ENCODE data around the gene TNFRSF14.
"Not testable (repeated sequence)": the region's sequence is repeated elsewhere in the genome, so short reads cannot be mapped to it uniquely, and the experiment has no call there.

The TNFRSF14 gene

DNA sequence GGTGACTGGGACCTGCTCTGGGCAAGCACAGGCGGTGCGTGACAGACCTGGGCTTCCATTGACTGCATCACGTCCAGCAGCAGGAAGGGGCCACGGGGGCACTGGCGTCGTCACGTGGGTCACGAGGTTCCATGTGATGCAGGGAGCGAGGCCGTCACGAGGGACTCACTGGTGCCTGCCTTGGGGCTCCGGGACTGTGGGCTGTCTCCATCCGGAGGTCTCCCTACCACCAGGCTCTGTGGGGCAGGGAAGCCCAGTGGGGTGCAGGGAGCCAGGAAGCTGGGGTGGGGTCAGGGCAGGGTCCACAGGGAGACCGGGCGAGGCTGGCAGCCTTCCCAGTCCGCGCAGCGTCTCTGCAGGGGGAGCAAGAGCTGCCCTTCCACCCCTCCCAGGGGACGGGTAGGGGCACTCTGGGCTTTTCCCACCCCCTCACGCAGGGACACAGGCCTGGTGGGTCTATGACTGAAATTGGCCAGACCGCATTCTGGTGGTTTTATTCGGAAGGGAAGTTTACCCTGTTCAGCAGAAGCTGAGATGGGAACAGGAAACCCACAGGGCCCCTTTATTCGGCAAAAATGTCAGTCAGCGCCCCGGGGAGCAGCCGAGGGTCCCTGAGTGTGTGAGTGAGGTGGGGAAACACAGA lies 416 bp upstream of the TNFRSF14 start:
- peak; percentile 63 to 69 for DNase-seq

DNA sequence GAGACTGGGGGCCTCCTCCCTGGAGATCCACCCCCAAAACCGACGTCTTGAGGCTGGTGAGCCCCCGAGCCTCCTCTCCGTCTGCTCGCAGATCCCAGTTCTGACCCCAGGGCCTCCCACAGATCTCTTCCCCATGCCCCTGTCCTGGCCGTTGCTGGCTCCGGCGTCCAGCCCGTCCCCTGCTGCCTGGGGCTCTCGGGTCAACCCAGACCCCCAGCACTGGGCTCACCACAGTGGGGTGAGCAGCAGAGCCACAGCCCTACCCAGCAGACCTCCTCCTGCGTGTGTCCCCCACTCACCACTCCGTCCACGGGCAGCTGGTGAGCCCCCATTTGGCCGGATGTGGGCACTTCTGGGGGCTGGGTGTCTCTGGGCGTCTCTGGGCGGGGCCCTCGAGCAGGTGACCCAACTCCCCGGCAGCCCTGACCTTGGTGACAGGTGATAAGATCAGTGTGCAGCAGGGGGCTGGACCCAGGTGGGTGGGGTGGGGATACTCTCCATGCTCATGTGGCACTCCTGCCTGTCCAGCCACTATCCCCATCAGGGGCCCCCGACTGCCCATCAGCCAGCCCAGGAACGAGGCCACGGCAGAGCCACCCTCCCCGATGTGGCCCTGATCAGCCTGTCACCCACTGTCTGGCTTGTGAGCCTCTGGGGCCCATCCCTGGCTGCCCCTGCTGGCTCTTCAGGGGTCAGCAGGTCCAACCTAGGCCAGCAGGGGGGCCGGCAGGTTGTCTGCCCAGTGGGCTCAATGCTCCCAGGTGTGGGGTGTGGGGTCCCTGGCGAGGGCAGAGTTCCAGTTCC lies 709 bp downstream of the TNFRSF14 start:
- peak in 1 of 2 donors; percentile 20 for DNase-seq

GRCh38 chr1:2557482-2558400 lies 1.6 kb downstream of the TNFRSF14 start:
- DNase-seq: no peak

- no peak for DNase-seq
Observed at GRCh38 chr1:2558420-2558819, 2.2 kb downstream of the TNFRSF14 start.

DNA sequence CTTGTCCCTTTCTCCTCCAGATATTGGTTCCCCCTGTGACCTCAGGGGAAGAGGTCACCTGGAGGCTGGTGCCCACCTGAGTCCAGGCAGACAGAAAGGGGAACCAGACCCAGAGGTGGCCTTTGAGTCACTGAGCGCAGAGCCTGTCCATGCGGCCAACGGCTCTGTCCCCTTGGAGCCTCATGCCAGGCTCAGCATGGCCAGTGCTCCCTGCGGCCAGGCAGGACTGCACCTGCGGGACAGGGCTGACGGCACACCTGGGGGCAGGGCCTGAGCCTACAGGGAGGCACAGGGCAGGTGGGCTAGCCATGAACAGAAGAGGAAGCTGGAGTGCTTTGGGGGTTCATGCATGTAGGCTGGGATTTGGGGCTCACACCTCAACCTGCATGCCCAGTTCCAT lies 2.7 kb downstream of the TNFRSF14 start:
- DNase-seq: no peak

DNA sequence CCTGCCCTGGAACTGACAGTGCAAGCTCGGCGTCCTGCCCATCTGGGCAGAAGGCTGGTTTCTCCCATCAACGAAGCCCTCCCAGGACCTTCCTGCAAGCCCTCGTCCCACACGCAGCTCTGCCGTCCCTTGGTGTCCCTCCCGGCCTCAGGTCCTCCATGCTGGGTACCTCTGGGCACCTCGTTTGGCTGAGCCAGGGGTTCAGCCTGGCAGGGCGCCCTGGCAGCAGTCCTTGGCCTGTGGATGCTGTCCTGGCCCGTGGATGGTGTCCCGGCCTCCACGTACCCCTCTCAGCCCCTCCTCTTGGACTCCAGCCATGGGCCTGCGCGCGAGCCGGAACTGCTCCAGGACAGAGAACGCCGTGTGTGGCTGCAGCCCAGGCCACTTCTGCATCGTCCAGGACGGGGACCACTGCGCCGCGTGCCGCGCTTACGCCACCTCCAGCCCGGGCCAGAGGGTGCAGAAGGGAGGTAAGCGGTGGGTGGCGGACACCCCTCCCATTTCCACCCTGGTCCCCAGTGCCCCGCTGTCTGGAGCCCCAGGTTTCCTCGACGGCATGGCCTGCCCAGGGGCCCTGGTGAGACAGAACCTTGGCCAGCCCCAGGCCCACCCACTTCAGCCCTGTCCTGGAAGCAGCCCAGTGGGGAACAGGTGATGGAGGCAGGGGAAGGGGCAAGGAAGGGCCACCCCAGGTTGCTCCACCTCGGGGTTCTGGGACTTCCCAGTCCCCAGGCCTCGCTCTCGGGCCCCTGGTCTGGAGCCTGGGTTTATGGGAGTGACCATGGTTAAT lies 3.5 kb downstream of the TNFRSF14 start:
- no peak for DNase-seq

DNA sequence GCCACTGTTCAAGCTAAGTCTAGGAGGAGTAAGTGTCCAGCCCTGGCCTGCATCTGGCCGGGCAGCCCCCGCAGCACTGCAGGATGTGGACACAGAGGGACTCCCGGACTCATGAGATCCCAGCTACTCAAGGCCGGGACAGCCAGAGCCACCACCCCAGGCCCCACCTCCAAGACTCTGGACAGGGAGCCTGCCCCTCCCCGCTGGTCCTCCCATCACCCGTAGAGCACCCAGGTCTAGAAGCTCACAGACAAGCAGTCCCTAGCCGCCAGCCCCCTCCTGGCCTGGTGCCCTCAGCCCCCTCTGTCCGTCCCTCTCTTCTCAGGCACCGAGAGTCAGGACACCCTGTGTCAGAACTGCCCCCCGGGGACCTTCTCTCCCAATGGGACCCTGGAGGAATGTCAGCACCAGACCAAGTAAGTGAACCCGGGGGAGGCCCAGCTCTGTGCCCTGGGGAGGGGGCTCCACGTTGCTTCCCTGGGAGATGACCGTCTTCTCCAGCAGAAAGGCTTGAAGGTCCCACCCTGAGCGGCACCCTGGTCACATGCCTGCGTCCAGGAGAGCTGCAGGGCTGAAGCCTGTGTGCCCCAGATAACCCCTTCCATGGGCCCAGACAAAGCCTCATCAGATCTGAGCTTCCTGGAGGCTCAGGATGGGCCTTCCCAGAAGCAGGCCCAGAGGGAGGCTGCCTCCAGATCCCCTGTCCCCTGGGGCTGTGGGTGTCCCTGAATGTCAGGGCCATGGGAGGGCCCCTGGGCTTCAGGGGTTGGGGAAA lies 4.3 kb downstream of the TNFRSF14 start:
- DNase-seq: no peak

GRCh38 chr1:2561446-2561845 lies 5.3 kb downstream of the TNFRSF14 start:
- no peak for DNase-seq

DNA sequence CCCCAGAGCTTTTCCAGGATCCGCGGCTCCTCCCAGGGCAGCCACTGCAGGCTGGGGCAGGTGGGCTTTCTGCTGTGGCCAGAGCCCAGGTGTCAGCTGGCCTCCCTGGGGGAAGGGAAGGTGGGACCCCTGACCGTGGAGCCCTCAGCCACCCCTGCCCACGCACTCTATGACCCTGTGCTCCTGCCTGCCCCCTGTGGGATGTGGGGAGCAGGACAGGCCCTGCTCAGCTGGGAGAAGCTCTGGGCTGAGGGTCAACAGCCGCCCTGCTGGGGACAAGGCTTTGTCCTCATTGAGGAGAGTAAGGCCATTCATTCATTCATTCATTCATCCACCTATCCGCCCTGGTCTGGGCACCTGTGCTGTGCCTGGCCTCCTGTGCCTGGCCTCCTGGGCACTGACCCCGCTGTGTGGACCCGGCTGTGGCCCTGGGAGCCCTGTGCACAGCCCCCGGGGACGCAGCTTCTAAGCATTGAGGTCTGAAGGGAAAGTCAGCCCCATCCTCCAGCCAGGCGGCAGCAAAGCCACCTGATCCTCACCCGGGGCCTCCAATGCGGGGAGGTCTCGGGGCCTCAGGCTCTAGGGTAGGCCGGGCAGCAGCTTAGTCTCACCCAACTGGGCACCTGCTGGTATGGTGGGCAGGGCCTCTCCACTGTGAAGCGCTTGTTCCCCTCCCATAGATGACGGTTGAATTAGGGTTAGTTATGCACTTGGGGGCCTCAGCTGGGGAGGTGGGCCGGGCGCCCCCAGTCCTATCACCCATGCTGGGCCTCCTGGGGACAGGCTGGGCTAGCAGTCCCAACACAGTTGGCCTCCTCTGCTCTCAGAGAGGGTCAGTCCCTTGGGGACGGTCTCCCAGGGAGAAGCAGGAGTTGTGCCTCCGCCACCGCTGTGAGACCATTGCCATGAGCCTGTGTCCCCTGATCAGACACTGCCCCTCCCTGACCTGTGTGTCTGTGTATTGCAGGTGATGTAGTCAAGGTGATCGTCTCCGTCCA lies 6.0 kb downstream of the TNFRSF14 start:
- DNase-seq: peak in 1 of 2 donors; percentile 37

- DNase-seq: no peak
Observed at GRCh38 chr1:2563205-2563604, 7.0 kb downstream of the TNFRSF14 start.

GRCh38 chr1:2564006-2564814 lies 8.0 kb downstream of the TNFRSF14 start:
- no peak for DNase-seq

DNA sequence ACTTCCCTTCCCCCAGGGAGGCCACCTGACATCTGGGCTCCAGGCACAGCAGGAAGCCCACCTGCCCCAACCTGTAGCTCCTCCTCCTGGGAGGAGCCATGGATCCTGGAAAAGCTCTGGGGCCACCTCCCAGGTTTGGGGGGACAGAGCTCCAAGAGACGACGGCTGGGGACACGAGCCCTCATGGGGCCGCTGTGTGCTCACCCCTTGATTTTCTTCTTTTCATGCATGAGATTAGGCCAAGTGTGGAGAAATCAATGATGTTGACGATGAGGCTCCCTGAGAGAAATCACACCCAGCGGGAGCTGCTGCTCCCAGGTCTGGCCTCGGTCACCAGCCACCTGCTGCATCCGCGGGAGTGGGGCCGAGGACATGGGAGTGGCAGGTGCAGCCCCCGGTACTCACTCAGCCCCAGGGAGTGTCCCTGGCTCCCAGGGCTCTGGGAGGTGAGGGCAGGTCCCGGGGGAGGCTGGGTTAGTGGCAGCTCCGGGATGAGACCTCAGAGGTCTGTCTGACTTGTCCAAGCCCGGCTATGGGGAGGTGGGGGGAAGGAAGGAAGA lies 8.7 kb downstream of the TNFRSF14 start:
- DNase-seq: no peak

DNA sequence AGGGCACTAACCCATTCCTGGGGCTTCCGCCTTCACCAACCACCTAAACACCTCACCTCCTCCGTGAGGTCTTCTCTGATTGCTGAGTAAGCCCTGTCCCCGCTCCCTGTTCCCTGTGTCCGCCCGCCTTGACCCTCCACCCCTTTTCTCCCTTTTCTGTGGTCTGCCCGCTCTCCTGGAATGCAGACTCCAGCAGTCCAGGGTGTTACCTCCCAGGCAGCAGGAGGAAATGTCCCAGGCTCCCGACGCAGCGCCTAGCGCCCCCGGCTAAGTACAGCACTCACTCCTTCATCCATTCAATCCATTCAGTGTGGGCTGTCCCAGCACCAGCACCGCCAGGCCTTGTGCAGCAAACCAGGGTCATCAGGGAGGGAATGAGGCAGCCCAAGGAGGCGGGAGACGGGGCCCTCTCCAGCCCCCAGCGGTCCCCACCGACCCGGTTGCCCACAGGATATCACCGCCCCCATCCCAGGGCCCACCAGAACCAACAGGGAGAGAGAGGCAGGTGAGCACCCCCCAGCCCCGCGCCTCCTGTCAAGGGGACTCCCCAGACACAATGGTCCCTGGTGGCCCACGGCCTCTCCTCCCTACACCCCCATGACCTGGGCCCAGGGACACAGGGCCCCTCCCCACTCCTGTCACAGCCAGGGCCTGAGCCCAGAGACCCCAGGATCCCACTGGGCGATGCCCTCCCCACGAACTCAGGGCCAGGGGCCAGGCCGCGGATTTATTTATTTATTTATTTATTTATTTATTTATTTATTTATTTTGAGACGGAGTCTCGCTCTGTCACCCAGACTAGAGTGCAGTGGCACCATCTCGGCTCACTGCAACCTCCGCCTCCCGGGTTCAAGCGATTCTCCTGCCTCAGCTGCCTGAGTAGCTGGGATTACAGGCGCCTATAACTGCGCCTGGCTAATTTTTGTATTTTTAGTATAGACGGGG lies 10.2 kb downstream of the TNFRSF14 start:
- DNase-seq: no peak

GRCh38 chr1:2567083-2567679 lies 11.0 kb downstream of the TNFRSF14 start:
- no peak for DNase-seq

DNA sequence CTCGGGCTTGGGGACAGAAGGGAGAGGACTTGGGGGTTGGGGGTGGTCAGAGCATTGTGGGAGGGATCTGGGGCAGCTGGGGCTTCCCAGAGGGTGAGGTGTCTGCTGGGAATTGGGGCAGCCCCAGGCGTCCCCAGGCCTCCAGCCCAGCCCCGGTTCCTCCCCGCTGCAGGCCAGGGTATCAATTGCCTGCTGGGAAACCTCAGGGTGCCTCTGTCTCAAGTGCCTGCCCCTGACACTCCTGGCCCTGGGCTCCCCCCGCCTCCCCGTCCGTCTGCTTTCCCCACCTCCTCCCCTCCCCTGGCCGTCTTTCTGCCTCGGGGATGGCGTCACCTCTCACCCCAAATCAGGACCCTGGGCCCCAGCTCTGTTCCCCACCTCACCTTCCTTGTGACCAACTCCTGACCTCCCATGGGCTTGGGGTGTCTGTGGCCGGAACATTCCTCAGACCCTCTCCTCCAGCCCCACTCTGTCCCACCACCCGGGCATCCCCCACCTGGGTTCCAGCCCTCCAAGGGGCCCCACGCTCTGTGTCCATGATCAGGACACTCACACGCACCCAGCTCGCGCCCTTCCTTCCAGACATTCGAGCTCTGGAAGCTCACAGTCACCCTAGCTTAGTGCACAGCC lies 12.1 kb downstream of the TNFRSF14 start:
- DNase-seq: not testable (repeated sequence)

DNA sequence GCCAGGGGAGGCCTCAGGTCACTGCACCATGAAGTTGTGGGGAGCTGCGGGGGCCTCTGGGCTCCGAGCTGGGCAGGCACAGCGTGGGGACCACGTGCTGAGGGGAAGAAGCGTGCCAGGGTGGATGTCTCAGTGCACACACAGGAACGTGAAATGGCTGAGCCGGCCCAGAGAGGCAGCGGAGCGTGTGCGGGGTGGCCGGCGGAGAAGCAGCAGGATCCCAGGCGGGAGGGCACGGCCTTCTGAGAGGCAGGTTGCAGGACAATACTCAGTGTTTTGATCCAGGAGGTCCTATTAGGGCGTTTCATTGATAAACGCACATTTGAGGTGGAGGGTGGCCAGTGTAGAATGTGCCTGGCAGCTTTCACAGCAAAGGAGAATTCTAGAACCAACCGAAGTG lies 12.9 kb downstream of the TNFRSF14 start:
- no peak for DNase-seq

- not testable (repeated sequence) for DNase-seq
Observed at GRCh38 chr1:2569703-2570102, 13.5 kb downstream of the TNFRSF14 start.

Data from stimulated activated CD4-positive, alpha-beta T cell treated with anti-CD3 and anti-CD28 coated beads, Interleukin-2, amount 100 ng/mL, for 48 hours (primary cell).